GM12878 (cell line): Measurements from ENCODE around the gene SETD2. TPM values are rescaled to one million over a fixed set of nuclear protein-coding genes. Genes with fewer than 3 reads are reported as not detected.

Experiments used
- ATAC-seq: fragments of 200-7000 bp; cut with Tn5 transposase; 3 replicates; pipeline ENCODE4 v1.9.1; 2020; ENCODE audit warnings: mild to moderate bottlenecking, moderate library complexity
- BruUV-seq: library from RNA; stranded (reverse); fragments of 400-500 nt; replicated peaks from 2 replicates; lab custom pipeline; 2021; lab: Mats Ljungman, UMichigan
- CTCF ChIA-PET: fragments of 300-600 bp; sonication (Branson Sonifier 250); formaldehyde crosslinking; extraction: SDS; loops from one replicate; lab custom pipeline; 2021; ENCODE audit warnings: inconsistent platforms; lab: Yijun Ruan, JAX
- POLR2A ChIA-PET: fragments of 350-600 bp; formaldehyde crosslinking; extraction: SDS; loops from one replicate; lab custom pipeline; 2021; ENCODE audit warnings: inconsistent platforms; lab: Charles Lee
- RAD21 ChIA-PET: fragments of 300-600 bp; sonication (Branson Sonifier 250); formaldehyde crosslinking; loops from one replicate; lab custom pipeline; 2023; ENCODE audit warnings: antibody characterized with exemption; ENCODE audit not compliant: unreplicated experiment; lab: Charles Lee
- SMC1A ChIA-PET: fragments of 300-600 bp; sonication (Branson Sonifier 250); formaldehyde crosslinking; loops from one replicate; lab custom pipeline; 2023; ENCODE audit not compliant: unreplicated experiment, uncharacterized antibody; lab: Charles Lee
- DNase-seq: peaks from one replicate; pipeline ENCODE4 v3.0.0-alpha.2; 2011; ENCODE audit warnings: low read depth, low spot score
- FAIRE-seq: peaks from 3 replicates; lab custom pipeline; 2011; peaks lifted over from hg19 to GRCh38; lab: Jason Lieb, UNC
- H2AFZ ChIP-seq: 2 replicates; pipeline ENCODE4 v1.6.0; 2011; ENCODE audit warnings: low read depth, low read length, control low read depth; ENCODE audit not compliant: control insufficient read depth
- H3K27ac ChIP-seq: 2 replicates; pipeline ENCODE4 v1.5.1; 2011; ENCODE audit warnings: control low read depth; ENCODE audit not compliant: control insufficient read depth, insufficient read depth
- H3K27me3 ChIP-seq, 2 experiments: replicated peaks in 1 of 2; 2 replicates each; pipeline versions ENCODE4 v1.6.0 to v1.6.1; 2011; ENCODE audit warnings: low read length in 1 of 2; ENCODE audit not compliant: control insufficient read depth in 2 of 2, insufficient read depth in 2 of 2
- H3K36me3 ChIP-seq, 2 experiments: 2 replicates each; pipeline ENCODE4 v1.5.1; 2011; ENCODE audit warnings: low read length in 1 of 2; ENCODE audit not compliant: control insufficient read depth in 2 of 2, insufficient read depth in 2 of 2
- H3K4me1 ChIP-seq: 2 replicates; pipeline ENCODE4 v1.6.1; 2011; ENCODE audit warnings: mild to moderate bottlenecking, low read length, moderate library complexity, mixed read lengths; ENCODE audit not compliant: control insufficient read depth, insufficient read depth
- H3K4me2 ChIP-seq: 2 replicates; pipeline ENCODE4 v1.6.0; 2011; ENCODE audit warnings: control low read depth; ENCODE audit not compliant: control insufficient read depth, insufficient read depth
- H3K4me3 ChIP-seq: fragments of 200-600 bp; sonication (generic); 2 replicates; pipeline ENCODE4 v1.5.1; 2016
- H3K79me2 ChIP-seq: 2 replicates; pipeline ENCODE4 v1.6.0; 2011; ENCODE audit warnings: low read length; ENCODE audit not compliant: control insufficient read depth, insufficient read depth
- H3K9ac ChIP-seq: 2 replicates; pipeline ENCODE4 v1.8.0; 2011; ENCODE audit warnings: low read length, control low read depth, mixed read lengths; ENCODE audit not compliant: control insufficient read depth, insufficient read depth
- H3K9me3 ChIP-seq: replicated peaks from 3 replicates; pipeline ENCODE4 v1.5.1; 2011; ENCODE audit warnings: mild to moderate bottlenecking, low read length; ENCODE audit not compliant: control insufficient read depth, insufficient read depth
- H4K20me1 ChIP-seq: 2 replicates; pipeline ENCODE4 v1.6.0; 2011; ENCODE audit not compliant: control insufficient read depth, insufficient read depth
- ATF7 ChIP-seq: fragments of 450-650 bp; IDR thresholded peaks from 2 replicates; pipeline ENCODE4 v1.6.1; 2016; ENCODE audit warnings: low read depth, mild to moderate bottlenecking
- BACH1 ChIP-seq: fragments of 450-650 bp; IDR thresholded peaks from 2 replicates; pipeline ENCODE4 v1.6.1; 2017; ENCODE audit warnings: mild to moderate bottlenecking, borderline replicate concordance
- EP300 ChIP-seq, 2 experiments: fragments of 150-350 bp in 1 of 2; IDR thresholded peaks; 2 replicates each; pipeline ENCODE4 v1.6.1; 2011 to 2012; ENCODE audit warnings: low read depth in 2 of 2, low read length in 2 of 2, borderline replicate concordance in 1 of 2, improper control_type of control experiment in 1 of 2, inconsistent platforms in 1 of 2; ENCODE audit not compliant: control insufficient read depth in 1 of 2
- IKZF2 ChIP-seq, 2 experiments: fragments of 450-650 bp; IDR thresholded peaks; 2 replicates each; pipeline ENCODE4 v1.6.1; 2017; ENCODE audit warnings: mild to moderate bottlenecking in 2 of 2, moderate library complexity in 2 of 2
- PKNOX1 ChIP-seq: fragments of 450-650 bp; IDR thresholded peaks from 2 replicates; pipeline ENCODE4 v1.6.1; 2016; ENCODE audit warnings: mild to moderate bottlenecking
- RUNX3 ChIP-seq: IDR thresholded peaks from 2 replicates; pipeline ENCODE4 v1.6.1; 2012; ENCODE audit warnings: low read length, inconsistent platforms
- WRNIP1 ChIP-seq: IDR thresholded peaks from 2 replicates; pipeline ENCODE4 v1.6.1; 2011; ENCODE audit warnings: low read depth, low read length, improper control_type of control experiment, borderline replicate concordance
- in situ Hi-C: fragments of 300-500 bp; cut with MboI; formaldehyde crosslinking; loops from 9 replicates; pipeline ENCODE4 v1.14.3; 2018; ENCODE audit warnings: mixed read lengths
- intact Hi-C: fragments of 100-400 bp; cut with micrococcal nuclease; formaldehyde crosslinking; loops from one replicate; pipeline ENCODE4 v1.14.2; 2022; ENCODE audit not compliant: unreplicated experiment
- polyA plus RNA-seq, 11 experiments: library from polyadenylated mRNA; depleted of rRNA in 4 of 11; unstranded in 6 of 11; stranded (reverse) in 5 of 11; fragments of >200 nt; fragmentation: Nextera tagmentation in 4 of 11; fragmentation: Illumina TruSeq in 1 of 11; extraction: Ambion mirVana in 4 of 11; extraction: Trizol in 1 of 11; gene quantifications; 1 replicate in 1 of 11; 2 replicates in 10 of 11; pipeline versions ENCODE4 v1.2.1 to v1.2.3, GENCODE V29; 2011 to 2016; ENCODE audit warnings: inconsistent platforms in 2 of 11, missing spikeins in 2 of 11, low read depth in 1 of 11
- total RNA-seq, 4 experiments: library from RNA; depleted of rRNA in 3 of 4; stranded (reverse); fragments of >200 nt in 3 of 4; fragmentation: Illumina TruSeq in 1 of 4; extraction: Trizol in 1 of 4; gene quantifications; 2 replicates each; pipeline versions ENCODE4 v1.2.1 to v1.2.3, GENCODE V29; 2013 to 2021

Gene SETD2
- total and polyA plus RNA-seq, 10 of the 15 experiments (the other 5 are each of a cell fraction or from before 2014, with no cell fraction given), result 8.4 to 44.9 (median 24.5) TPM

GRCh38 chr3:47056705-47057104 is 107.2 kb downstream of the SETD2 start (continued):
- no peak for TF ChIP-seq EP300 (IDR thresholded peaks at IDR 0.05; ENCODE audit: borderline replicate concordance in 1 of 2, control insufficient read depth in 1 of 2, low read depth in 2 of 2, low read length in 2 of 2)
- TF ChIP-seq, all 136 proteins: peak for 0

DNA sequence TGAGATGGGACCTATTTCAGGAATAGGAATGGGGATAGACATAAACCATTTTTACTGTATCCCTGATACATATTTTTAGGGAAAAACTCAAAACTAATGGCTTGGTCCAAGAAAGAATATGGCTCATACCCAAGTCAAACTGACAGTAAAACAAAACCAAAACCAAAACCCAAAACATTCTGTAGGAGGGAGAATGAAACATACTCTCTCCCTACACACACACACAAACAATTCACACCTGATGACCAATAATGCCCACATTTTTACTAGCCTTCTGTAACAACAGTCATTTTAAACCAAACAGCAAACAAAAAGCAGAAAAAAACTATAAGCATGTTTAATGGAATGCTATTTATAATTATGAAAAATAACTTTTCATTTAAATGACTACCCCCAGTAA is 109.5 kb downstream of the SETD2 start:
- Histone ChIP-seq H2AFZ (no peak overlapping the region), H3K9me3 (no peaks in the 10 kb centered on the region), H3K4me2 (no peak overlapping the region), H4K20me1 (no peaks in the 10 kb centered on the region), H3K4me1 (peaks cover 3% of the 10 kb centered on the region; the same call in 1 of the 2 replicates), H3K79me2 (peaks cover 3% of the 10 kb centered on the region), H3K27ac (no peak overlapping the region), H3K36me3 (peaks cover 5 to 13% of the 10 kb centered on the region in 2 experiments), H3K9ac (no peak overlapping the region), H3K27me3 (no peaks in the 10 kb centered on the region), H3K4me3 (no peak overlapping the region)
- in situ Hi-C loops, result no loop called here
- POLR2A ChIA-PET, result no interaction called here
- DNase-seq, result peak; percentile 4
- peak; percentile 72 for ATAC-seq
- intact Hi-C loops, result no loop called here
- TF ChIP-seq WRNIP1 (no peak), IKZF2 (IDR thresholded peaks at IDR 0.05) (0 out of 4 replicates have a peak, but pooled peaks of 1 of the 2 experiments have one; percentile 17), RUNX3 (peak; percentile 36; the same call in 1 of the 2 replicates), ATF7 (peak; percentile 37; the same call in 1 of the 2 replicates)
- SMC1A ChIA-PET, result interaction anchor here (1.6 kb wide), 1 partner anchor 87 kb away, joined by 3 read pairs; no protein-coding TSS in a partner anchor
- no peak for FAIRE-seq
- BruUV-seq, result TSS peak; percentile 15
- CTCF ChIA-PET, result interaction anchor here (1.4 kb wide), 1 partner anchor 11 kb away, joined by 3 read pairs; no protein-coding TSS in a partner anchor
- RAD21 ChIA-PET, result interaction anchor here (1.7 kb wide), 1 partner anchor 9 kb away, joined by 3 read pairs; no protein-coding TSS in a partner anchor

DNA sequence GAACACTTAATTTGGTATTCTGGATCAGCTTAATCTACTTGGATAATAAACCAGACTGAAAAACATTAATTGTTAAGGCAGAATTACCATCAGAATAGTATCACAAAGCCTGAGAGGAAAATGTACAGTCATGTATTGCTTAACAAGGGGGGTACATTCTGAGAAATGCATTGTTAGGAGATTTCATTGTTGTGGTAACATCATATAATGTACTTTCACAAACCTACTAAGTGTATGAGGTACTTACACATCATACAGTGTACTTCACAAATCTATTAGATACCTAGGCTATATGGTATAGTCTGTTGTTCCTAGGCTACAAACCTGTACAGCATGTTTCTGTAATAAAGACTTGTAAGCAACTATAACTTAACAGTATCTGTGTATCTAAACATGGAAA is 116.2 kb downstream of the SETD2 start:
- Histone ChIP-seq H3K27me3 (no peaks in the 10 kb centered on the region), H3K4me3 (no peak overlapping the region), H3K27ac (no peak overlapping the region), H3K4me2 (no peak overlapping the region), H3K9ac (no peak overlapping the region), H3K4me1 (no peaks in the 10 kb centered on the region), H2AFZ (no peak overlapping the region), H4K20me1 (no peaks in the 10 kb centered on the region), H3K79me2 (no peaks in the 10 kb centered on the region), H3K9me3 (no peaks in the 10 kb centered on the region), H3K36me3 (peaks cover 0 to 4% of the 10 kb centered on the region in 2 experiments; a peak in 3 of 4 replicates)
- BruUV-seq, result no TSS peak
- in situ Hi-C loops (no loop called here), intact Hi-C loops (loop anchor here (10.0 kb wide), 1 partner anchor 277 kb away; no protein-coding TSS in a partner anchor)
- ATAC-seq (peak; percentile 54), FAIRE-seq (no peak), DNase-seq (no peak)
- POLR2A ChIA-PET, result no interaction called here
- CTCF ChIA-PET, result interaction anchor here (2.1 kb wide), 1 partner anchor 13 kb away, joined by 4 read pairs; no protein-coding TSS in a partner anchor
- SMC1A ChIA-PET, result interaction anchor here (1.6 kb wide), 1 partner anchor 12 kb away, joined by 6 read pairs; no protein-coding TSS in a partner anchor
- RAD21 ChIA-PET, result no interaction called here
- no peak for TF ChIP-seq BACH1
- no peak for TF ChIP-seq IKZF2 (IDR thresholded peaks at IDR 0.05)
- no peak for TF ChIP-seq PKNOX1
